ENCODE results near the gene GNB1L.
"Not testable (repeated sequence)": the region's sequence is repeated elsewhere in the genome, so short reads cannot be mapped to it uniquely, and the experiment has no call there.

GNB1L gene

GRCh38 chr22:19842393-19843106 is 12.1 kb downstream of the GNB1L start:
- no peaks in the 10 kb centered on the region for H3K36me3 Mint-ChIP-seq
- ATAC-seq (ENCODE audit: low read depth): no peak
- H3K4me3 Mint-ChIP-seq: no peak overlapping the region
- H3K27me3 Mint-ChIP-seq: no peaks in the 10 kb centered on the region
- no peaks in the 10 kb centered on the region for H3K9me3 Mint-ChIP-seq
- H3K4me1 Mint-ChIP-seq: peaks cover 19% of the 10 kb centered on the region
- H3K27ac Mint-ChIP-seq: no peak overlapping the region
- DNase-seq (ENCODE audit: low spot score in 2 of 2): no peak

- DNase-seq (ENCODE audit: low spot score in 2 of 2): no peak
- no peak for ATAC-seq (ENCODE audit: low read depth)
- Mint-ChIP-seq H3K36me3 (no peaks in the 10 kb centered on the region), H3K4me3 (no peak overlapping the region), H3K4me1 (peaks cover 19% of the 10 kb centered on the region), H3K27me3 (no peaks in the 10 kb centered on the region), H3K27ac (no peak overlapping the region), H3K9me3 (no peaks in the 10 kb centered on the region)
Measured at GRCh38 chr22:19841641-19842392, 12.9 kb downstream of the GNB1L start.

GRCh38 chr22:19840955-19841640 is 13.6 kb downstream of the GNB1L start:
- H3K4me3 Mint-ChIP-seq: no peak overlapping the region
- ATAC-seq (ENCODE audit: low read depth) (no peak), DNase-seq (ENCODE audit: low spot score in 2 of 2) (no peak)
- no peaks in the 10 kb centered on the region for H3K27me3 Mint-ChIP-seq
- no peak overlapping the region for H3K27ac Mint-ChIP-seq
- peaks cover 19% of the 10 kb centered on the region for H3K4me1 Mint-ChIP-seq
- no peaks in the 10 kb centered on the region for H3K9me3 Mint-ChIP-seq
- no peaks in the 10 kb centered on the region for H3K36me3 Mint-ChIP-seq

GRCh38 chr22:19840059-19840458 is 14.6 kb downstream of the GNB1L start:
- Mint-ChIP-seq H3K27ac (no peak overlapping the region), H3K4me3 (no peak overlapping the region), H3K36me3 (no peaks in the 10 kb centered on the region), H3K27me3 (no peaks in the 10 kb centered on the region), H3K4me1 (peaks cover 18% of the 10 kb centered on the region), H3K9me3 (no peaks in the 10 kb centered on the region)
- ATAC-seq (ENCODE audit: low read depth): no peak
- DNase-seq (ENCODE audit: low spot score in 2 of 2): no peak

- Mint-ChIP-seq H3K4me3 (no peak overlapping the region), H3K9me3 (no peaks in the 10 kb centered on the region), H3K27ac (no peak overlapping the region), H3K27me3 (no peaks in the 10 kb centered on the region), H3K4me1 (peaks cover 12% of the 10 kb centered on the region), H3K36me3 (no peaks in the 10 kb centered on the region)
- DNase-seq (ENCODE audit: low spot score in 2 of 2) (no peak), ATAC-seq (ENCODE audit: low read depth) (no peak)
Measured at GRCh38 chr22:19837915-19838314, 16.8 kb downstream of the GNB1L start.

GRCh38 chr22:19836512-19836911 is 18.2 kb downstream of the GNB1L start:
- H3K4me3 Mint-ChIP-seq: no peak overlapping the region
- H3K27me3 Mint-ChIP-seq: no peaks in the 10 kb centered on the region
- H3K36me3 Mint-ChIP-seq: no peaks in the 10 kb centered on the region
- no peak for ATAC-seq (ENCODE audit: low read depth)
- DNase-seq (ENCODE audit: low spot score in 2 of 2): no peak
- no peak overlapping the region for H3K27ac Mint-ChIP-seq
- H3K4me1 Mint-ChIP-seq: peaks cover 15% of the 10 kb centered on the region
- H3K9me3 Mint-ChIP-seq: no peaks in the 10 kb centered on the region

GRCh38 chr22:19834599-19834998 is 20.1 kb downstream of the GNB1L start:
- Mint-ChIP-seq H3K4me1 (peaks cover 17% of the 10 kb centered on the region), H3K27me3 (no peaks in the 10 kb centered on the region), H3K4me3 (no peak overlapping the region), H3K36me3 (peaks cover 2% of the 10 kb centered on the region), H3K27ac (no peak overlapping the region), H3K9me3 (no peaks in the 10 kb centered on the region)
- ATAC-seq (ENCODE audit: low read depth) (no peak), DNase-seq (ENCODE audit: low spot score in 2 of 2) (no peak)

GRCh38 chr22:19833327-19833726 is 21.3 kb downstream of the GNB1L start:
- H3K27me3 Mint-ChIP-seq; DNase-seq (ENCODE audit: low spot score in 2 of 2); H3K9me3 Mint-ChIP-seq; H3K4me3 Mint-ChIP-seq; H3K36me3 Mint-ChIP-seq; ATAC-seq (ENCODE audit: low read depth); H3K27ac Mint-ChIP-seq: not testable (repeated sequence)
- H3K4me1 Mint-ChIP-seq: peaks cover 14% of the 10 kb centered on the region

- H3K36me3 Mint-ChIP-seq: peaks cover 4% of the 10 kb centered on the region
- peaks cover 11% of the 10 kb centered on the region for H3K4me1 Mint-ChIP-seq
- no peak overlapping the region for H3K4me3 Mint-ChIP-seq
- H3K9me3 Mint-ChIP-seq: no peaks in the 10 kb centered on the region
- no peak for DNase-seq (ENCODE audit: low spot score in 2 of 2)
- H3K27me3 Mint-ChIP-seq: no peaks in the 10 kb centered on the region
- no peak overlapping the region for H3K27ac Mint-ChIP-seq
- peak; percentile 41 for ATAC-seq (ENCODE audit: low read depth)
Measured at GRCh38 chr22:19832476-19833108, 22.1 kb downstream of the GNB1L start.

GRCh38 chr22:19831979-19832378 is 22.7 kb downstream of the GNB1L start:
- H3K27ac Mint-ChIP-seq; H3K36me3 Mint-ChIP-seq; ATAC-seq (ENCODE audit: low read depth): not testable (repeated sequence)

GRCh38 chr22:19831016-19831415 is 23.7 kb downstream of the GNB1L start:
- Mint-ChIP-seq H3K27me3 (no peaks in the 10 kb centered on the region), H3K9me3 (no peaks in the 10 kb centered on the region), H3K4me1 (peaks cover 12% of the 10 kb centered on the region), H3K27ac (no peak overlapping the region), H3K4me3 (no peak overlapping the region), H3K36me3 (peaks cover 6% of the 10 kb centered on the region)
- ATAC-seq (ENCODE audit: low read depth) (no peak), DNase-seq (ENCODE audit: low spot score in 2 of 2) (no peak)

More at GRCh38 chr22:19831979-19832378, 22.7 kb downstream of the GNB1L start:
- not testable (repeated sequence) for H3K4me1 Mint-ChIP-seq; DNase-seq (ENCODE audit: low spot score in 2 of 2); H3K4me3 Mint-ChIP-seq; H3K27me3 Mint-ChIP-seq; H3K9me3 Mint-ChIP-seq

- H3K36me3 Mint-ChIP-seq: peaks cover 6% of the 10 kb centered on the region
- ATAC-seq (ENCODE audit: low read depth) (no peak), DNase-seq (ENCODE audit: low spot score in 2 of 2) (no peak)
- no peaks in the 10 kb centered on the region for H3K27me3 Mint-ChIP-seq
- H3K27ac Mint-ChIP-seq: no peak overlapping the region
- no peaks in the 10 kb centered on the region for H3K9me3 Mint-ChIP-seq
- H3K4me1 Mint-ChIP-seq: peaks cover 10% of the 10 kb centered on the region
- no peak overlapping the region for H3K4me3 Mint-ChIP-seq
Measured at GRCh38 chr22:19828035-19828401, 26.7 kb downstream of the GNB1L start.

GRCh38 chr22:19827341-19828034 is 27.2 kb downstream of the GNB1L start:
- H3K27ac Mint-ChIP-seq: no peak overlapping the region
- no peak overlapping the region for H3K4me3 Mint-ChIP-seq
- H3K27me3 Mint-ChIP-seq: no peaks in the 10 kb centered on the region
- H3K9me3 Mint-ChIP-seq: no peaks in the 10 kb centered on the region
- DNase-seq (ENCODE audit: low spot score in 2 of 2) (no peak), ATAC-seq (ENCODE audit: low read depth) (no peak)
- peaks cover 6% of the 10 kb centered on the region for H3K36me3 Mint-ChIP-seq
- peaks cover 10% of the 10 kb centered on the region for H3K4me1 Mint-ChIP-seq

GRCh38 chr22:19826619-19826950 is 28.1 kb downstream of the GNB1L start:
- peaks cover 8% of the 10 kb centered on the region for H3K4me1 Mint-ChIP-seq
- peaks cover 6% of the 10 kb centered on the region for H3K36me3 Mint-ChIP-seq
- H3K9me3 Mint-ChIP-seq: no peaks in the 10 kb centered on the region
- no peaks in the 10 kb centered on the region for H3K27me3 Mint-ChIP-seq
- no peak for DNase-seq (ENCODE audit: low spot score in 2 of 2)
- H3K4me3 Mint-ChIP-seq: no peak overlapping the region
- H3K27ac Mint-ChIP-seq: no peak overlapping the region
- ATAC-seq (ENCODE audit: low read depth): no peak

All from memory B cell (primary cell).